Smooth muscle cell (in vitro differentiated cells): ENCODE measurements around the gene ACADS. TPM values are rescaled to one million over a fixed set of nuclear protein-coding genes. Genes with fewer than 3 reads are reported as not detected.

Source experiments
- DNase-seq: peaks from one replicate; lab custom pipeline; 2025; ENCODE audit not compliant: unreplicated experiment; lab: John Stamatoyannopoulos, UW
- H2AFZ ChIP-seq: fragments of 200-600 bp; sonication (generic); 2 replicates; pipeline ENCODE4 v1.6.0; 2016; ENCODE audit warnings: antibody characterized with exemption, low read depth, mild to moderate bottlenecking
- H3F3A ChIP-seq: fragments of 200-600 bp; sonication (generic); 2 replicates; pipeline ENCODE4 v1.6.0; 2017; ENCODE audit warnings: antibody characterized with exemption, low read depth
- H3K27ac ChIP-seq: fragments of 200-600 bp; sonication (generic); 2 replicates; pipeline ENCODE4 v1.5.1; 2016; ENCODE audit warnings: low read depth, mild to moderate bottlenecking
- H3K27me3 ChIP-seq: fragments of 200-600 bp; sonication (generic); 2 replicates; pipeline ENCODE4 v1.6.1; 2016; ENCODE audit warnings: low read depth, mild to moderate bottlenecking
- H3K36me3 ChIP-seq: fragments of 200-600 bp; sonication (generic); 2 replicates; pipeline ENCODE4 v1.5.1; 2016; ENCODE audit warnings: low read depth
- H3K4me1 ChIP-seq: fragments of 200-600 bp; sonication (generic); 2 replicates; pipeline ENCODE4 v1.5.1; 2016; ENCODE audit warnings: low read depth
- H3K4me2 ChIP-seq: fragments of 200-600 bp; sonication (generic); 2 replicates; pipeline ENCODE4 v1.6.0; 2016; ENCODE audit warnings: mild to moderate bottlenecking
- H3K4me3 ChIP-seq: fragments of 200-600 bp; sonication (generic); 2 replicates; pipeline ENCODE4 v1.5.1; 2016; ENCODE audit warnings: mild to moderate bottlenecking
- H3K79me2 ChIP-seq: fragments of 200-600 bp; sonication (generic); 2 replicates; pipeline ENCODE4 v1.6.0; 2016; ENCODE audit warnings: low read depth, mild to moderate bottlenecking
- H3K9ac ChIP-seq: fragments of 200-600 bp; sonication (generic); 2 replicates; pipeline ENCODE4 v1.6.0; 2016; ENCODE audit warnings: low read depth
- H3K9me3 ChIP-seq: fragments of 200-600 bp; sonication (generic); replicated peaks from 2 replicates; pipeline ENCODE4 v1.5.1; 2016; ENCODE audit warnings: low read depth
- H4K20me1 ChIP-seq: fragments of 200-600 bp; sonication (generic); 2 replicates; pipeline ENCODE4 v1.6.0; 2016; ENCODE audit warnings: low read depth
- CTCF ChIP-seq: fragments of 200-600 bp; sonication (generic); IDR thresholded peaks from 2 replicates; pipeline ENCODE4 v1.5.1; 2017; ENCODE audit warnings: borderline replicate concordance, mild to moderate bottlenecking, antibody characterized with exemption; ENCODE audit not compliant: insufficient read depth, poor library complexity, severe bottlenecking
- WGBS: methylation state at CpG from one replicate; pipeline ENCODE4 v1.1.7; 2016; ENCODE audit warnings: low lambda C conversion rate; 5-methylcytosine and 5-hydroxymethylcytosine counted together
- polyA plus RNA-seq: library from polyadenylated mRNA; unstranded; fragments of >200 nt; fragmentation: Nextera tagmentation; extraction: Ambion mirVana; gene quantifications from 2 replicates; pipeline ENCODE4 v1.2.1, GENCODE V29; 2016
- total RNA-seq: library from RNA; depleted of rRNA; stranded (reverse); fragments of >200 nt; gene quantifications from 2 replicates; pipeline ENCODE4 v1.2.3, GENCODE V29; 2014

The ACADS gene
- total and polyA plus RNA-seq, 2 experiments from 2014 or later: 3.7 to 14.0 TPM

GRCh38 chr12:120735181-120735580, 9.6 kb downstream of the ACADS start:
- Histone ChIP-seq H3K4me3 (no peak overlapping the region), H3K79me2 (no peaks in the 10 kb centered on the region), H3K4me2 (no peak overlapping the region), H3F3A (no peaks in the 10 kb centered on the region), H4K20me1 (no peaks in the 10 kb centered on the region), H3K9me3 (no peaks in the 10 kb centered on the region), H3K27me3 (no peaks in the 10 kb centered on the region), H3K9ac (no peak overlapping the region), H3K36me3 (no peaks in the 10 kb centered on the region), H3K27ac (no peak overlapping the region), H3K4me1 (no peaks in the 10 kb centered on the region), H2AFZ (no peak overlapping the region)
- WGBS: 92% methylated on average over 3 of the region's 3 CpGs
- no peak for TF ChIP-seq CTCF
- DNase-seq: no peak

- H3K79me2 ChIP-seq: no peaks in the 10 kb centered on the region
- no peak overlapping the region for H2AFZ ChIP-seq
- H3K4me3 ChIP-seq: no peak overlapping the region
- no peak overlapping the region for H3K4me2 ChIP-seq
- no peaks in the 10 kb centered on the region for H3K9me3 ChIP-seq
- no peak for DNase-seq
- no peak overlapping the region for H3K27ac ChIP-seq
- no peaks in the 10 kb centered on the region for H3K4me1 ChIP-seq
- no peaks in the 10 kb centered on the region for H4K20me1 ChIP-seq
- H3K27me3 ChIP-seq: no peaks in the 10 kb centered on the region
- H3K9ac ChIP-seq: no peak overlapping the region
- no peaks in the 10 kb centered on the region for H3F3A ChIP-seq
- H3K36me3 ChIP-seq: no peaks in the 10 kb centered on the region
- WGBS: 93% methylated on average over 30 of the region's 38 CpGs
- no peak for TF ChIP-seq CTCF
Observed at GRCh38 chr12:120736404-120737331, 11.0 kb downstream of the ACADS start.

- no peak overlapping the region for H3K9ac ChIP-seq
- 85% methylated on average over 22 of the region's 25 CpGs for WGBS
Observed at GRCh38 chr12:120737557-120738251, 12.1 kb downstream of the ACADS start.

More at GRCh38 chr12:120737557-120738251, 12.1 kb downstream of the ACADS start:
- Histone ChIP-seq H3F3A (no peaks in the 10 kb centered on the region), H2AFZ (no peak overlapping the region), H3K36me3 (no peaks in the 10 kb centered on the region), H3K4me3 (no peak overlapping the region), H3K27me3 (no peaks in the 10 kb centered on the region), H4K20me1 (no peaks in the 10 kb centered on the region), H3K4me2 (no peak overlapping the region), H3K4me1 (no peaks in the 10 kb centered on the region), H3K79me2 (no peaks in the 10 kb centered on the region), H3K27ac (no peak overlapping the region), H3K9me3 (no peaks in the 10 kb centered on the region)
- DNase-seq: no peak
- TF ChIP-seq CTCF: no peak
